H1 (cell line): Measurements from ENCODE around the gene RBP4. TPM values are rescaled to one million over a fixed set of nuclear protein-coding genes. Genes with fewer than 3 reads are reported as not detected.

ENCODE experiments used
- CTCF ChIA-PET: fragments of 300-600 bp; sonication (Branson Sonifier 250); formaldehyde crosslinking; loops from one replicate; lab custom pipeline; 2021; ENCODE audit not compliant: partially characterized antibody; lab: Charles Lee
- POLR2A ChIA-PET: fragments of 300-600 bp; sonication (Branson Sonifier 250); formaldehyde crosslinking; loops from one replicate; lab custom pipeline; 2021; ENCODE audit warnings: inconsistent platforms; ENCODE audit not compliant: partially characterized antibody; lab: Charles Lee
- DNase-seq, 2 experiments: peaks; one replicate each; pipeline versions ENCODE4 v3.0.0 to v3.0.0-alpha.2; 2010 to 2022; ENCODE audit warnings: low spot score in 2 of 2, low read depth in 1 of 2, mixed read lengths in 1 of 2
- FAIRE-seq: peaks from 2 replicates; lab custom pipeline; 2011; peaks lifted over from hg19 to GRCh38; lab: Jason Lieb, UNC
- H2AFZ ChIP-seq: 2 replicates; pipeline ENCODE4 v1.8.1; 2012; ENCODE audit warnings: low read length, inconsistent platforms
- H2AK5ac ChIP-seq: 2 replicates; pipeline ENCODE4 v1.6.1; 2013; ENCODE audit warnings: low read depth, low read length
- H2BK120ac ChIP-seq: replicated peaks from 2 replicates; pipeline ENCODE3; 2013; ENCODE audit warnings: low read depth, low read length, inconsistent platforms
- H2BK12ac ChIP-seq: 2 replicates; pipeline ENCODE4 v1.6.1; 2013; ENCODE audit warnings: low read depth, low read length
- H2BK15ac ChIP-seq: 2 replicates; pipeline ENCODE4 v1.6.1; 2013; ENCODE audit warnings: low read length
- H2BK20ac ChIP-seq: 2 replicates; pipeline ENCODE4 v1.6.1; 2013; ENCODE audit warnings: low read length
- H2BK5ac ChIP-seq: 2 replicates; pipeline ENCODE4 v1.6.1; 2013; ENCODE audit warnings: low read depth, low read length
- H3K14ac ChIP-seq: 2 replicates; pipeline ENCODE4 v1.6.1; 2013; ENCODE audit warnings: inconsistent platforms; ENCODE audit not compliant: insufficient read length
- H3K18ac ChIP-seq: 2 replicates; pipeline ENCODE4 v1.6.1; 2013; ENCODE audit warnings: low read length; ENCODE audit errors: extremely low read depth
- H3K23ac ChIP-seq: 2 replicates; pipeline ENCODE4 v1.6.1; 2013; ENCODE audit warnings: inconsistent platforms; ENCODE audit not compliant: insufficient read length
- H3K23me2 ChIP-seq: 2 replicates; pipeline ENCODE4 v1.6.1; 2013; ENCODE audit warnings: low read depth, low read length
- H3K27ac ChIP-seq: 2 replicates; pipeline ENCODE4 v1.6.1; 2011; ENCODE audit warnings: low read depth, low read length, inconsistent platforms
- H3K27me3 ChIP-seq, 4 experiments: replicated peaks in 1 of 4; 1 replicate in 1 of 4; 2 replicates in 3 of 4; pipeline versions ENCODE4 v1.6.1 to v1.8.1; 2011 to 2013; ENCODE audit warnings: low read length in 3 of 4, mild to moderate bottlenecking in 3 of 4, inconsistent platforms in 2 of 4, mixed read lengths in 2 of 4, moderate library complexity in 1 of 4; ENCODE audit not compliant: control insufficient read depth in 3 of 4, insufficient read depth in 3 of 4; ENCODE audit errors: extremely low read depth in 1 of 4
- H3K36me3 ChIP-seq, 4 experiments: 2 replicates each; pipeline versions ENCODE4 v1.6.1 to v1.8.1; 2011 to 2013; ENCODE audit warnings: mild to moderate bottlenecking in 4 of 4, low read length in 3 of 4, moderate library complexity in 2 of 4, control low read depth in 1 of 4, inconsistent platforms in 1 of 4; ENCODE audit not compliant: insufficient read depth in 4 of 4, control insufficient read depth in 2 of 4
- H3K4ac ChIP-seq: replicated peaks from 2 replicates; pipeline ENCODE3; 2013; ENCODE audit warnings: low read length, low read depth, mixed read lengths, inconsistent platforms; ENCODE audit not compliant: insufficient read length
- H3K4me1 ChIP-seq, 4 experiments: replicated peaks in 1 of 4; 1 replicate in 1 of 4; 2 replicates in 3 of 4; pipeline versions ENCODE4 v1.6.1 to v1.8.1; 2011 to 2013; ENCODE audit warnings: low read length in 3 of 4, inconsistent platforms in 2 of 4, mixed read lengths in 1 of 4; ENCODE audit not compliant: insufficient read depth in 4 of 4, control insufficient read depth in 3 of 4
- H3K4me2 ChIP-seq, 2 experiments: 2 replicates each; pipeline versions ENCODE4 v1.6.1 to v1.8.1; 2011 to 2013; ENCODE audit warnings: low read depth in 2 of 2, low read length in 2 of 2, control low read depth in 1 of 2, inconsistent platforms in 1 of 2, mild to moderate bottlenecking in 1 of 2; ENCODE audit not compliant: insufficient read depth in 1 of 2
- H3K4me3 ChIP-seq, 4 experiments: fragments of 200-600, 300-600 bp in 1 of 4; sonication (generic), shearing (Covaris generic), sonication (Bioruptor Twin) in 1 of 4; 2 replicates each; pipeline versions ENCODE4 v1.5.1 to v1.8.1; 2011 to 2016; ENCODE audit warnings: low read length in 4 of 4, low read depth in 3 of 4, control low read depth in 2 of 4, inconsistent platforms in 2 of 4, mild to moderate bottlenecking in 2 of 4, mixed read lengths in 1 of 4, moderate library complexity in 1 of 4; ENCODE audit not compliant: insufficient read depth in 2 of 4; ENCODE audit errors: extremely low read depth in 1 of 4
- H3K56ac ChIP-seq: replicated peaks from 2 replicates; pipeline ENCODE3; 2013; ENCODE audit warnings: low read depth, mild to moderate bottlenecking, mixed read lengths, low read length, inconsistent platforms; ENCODE audit not compliant: insufficient read length
- H3K79me1 ChIP-seq: 2 replicates; pipeline ENCODE4 v1.6.1; 2013; ENCODE audit warnings: low read depth, low read length, control low read depth
- H3K79me2 ChIP-seq, 2 experiments: 2 replicates each; pipeline versions ENCODE4 v1.6.1 to v1.8.1; 2012 to 2013; ENCODE audit warnings: low read length in 2 of 2, mild to moderate bottlenecking in 2 of 2, inconsistent platforms in 1 of 2; ENCODE audit not compliant: insufficient read depth in 2 of 2, control insufficient read depth in 1 of 2
- H3K9ac ChIP-seq, 4 experiments: replicated peaks in 1 of 4; 1 replicate in 1 of 4; 2 replicates in 3 of 4; pipeline versions ENCODE4 v1.6.1 to v1.8.1; 2011 to 2013; ENCODE audit warnings: low read depth in 3 of 4, low read length in 3 of 4, control low read depth in 2 of 4, mild to moderate bottlenecking in 2 of 4, moderate library complexity in 2 of 4, inconsistent platforms in 1 of 4; ENCODE audit errors: extremely low read depth in 1 of 4
- H3K9me3 ChIP-seq, 2 experiments: 2 replicates each; pipeline versions ENCODE4 v1.6.1 to v1.8.1; 2012 to 2013; ENCODE audit warnings: mild to moderate bottlenecking in 2 of 2, moderate library complexity in 2 of 2, control low read depth in 1 of 2, inconsistent platforms in 1 of 2, low read depth in 1 of 2, low read length in 1 of 2, mixed read lengths in 1 of 2; ENCODE audit not compliant: insufficient read depth in 2 of 2
- H4K20me1 ChIP-seq, 2 experiments: replicated peaks in 1 of 2; 2 replicates each; pipeline versions ENCODE3 to v1.8.1; 2011 to 2013; ENCODE audit warnings: inconsistent platforms in 2 of 2, low read length in 2 of 2, mild to moderate bottlenecking in 1 of 2; ENCODE audit not compliant: insufficient read depth in 2 of 2, control insufficient read depth in 1 of 2
- H4K5ac ChIP-seq: 2 replicates; pipeline ENCODE4 v1.6.1; 2013; ENCODE audit warnings: low read length, low read depth, mixed read lengths, inconsistent platforms; ENCODE audit not compliant: insufficient read length
- H4K8ac ChIP-seq: 2 replicates; pipeline ENCODE4 v1.8.0; 2013; ENCODE audit warnings: mild to moderate bottlenecking, moderate library complexity, low read length, inconsistent platforms; ENCODE audit not compliant: insufficient read depth; ENCODE audit errors: extremely low read depth
- H4K91ac ChIP-seq: replicated peaks from 2 replicates; pipeline ENCODE3; 2013; ENCODE audit warnings: low read length, mixed read lengths, inconsistent platforms; ENCODE audit not compliant: insufficient read length
- CHD2 ChIP-seq: IDR thresholded peaks from 2 replicates; pipeline ENCODE4 v1.6.1; 2012; ENCODE audit warnings: low read length, improper control_type of control experiment
- KDM1A ChIP-seq: fragments of 200-600, 300-600 bp; sonication (generic); IDR thresholded peaks from 2 replicates; pipeline ENCODE4 v1.7.1; 2016; ENCODE audit warnings: mild to moderate bottlenecking, low read length, borderline replicate concordance
- WGBS, 2 experiments: shearing (Covaris generic) in 1 of 2; methylation state at CpG; one replicate each; pipeline versions ENCODE4 v1.1.6 to v1.1.7; 2013 to 2015; ENCODE audit warnings: low lambda C conversion rate in 2 of 2, mixed read lengths in 2 of 2, inconsistent platforms in 1 of 2, low coverage in 1 of 2, missing lambda C conversion rate in 1 of 2; ENCODE audit not compliant: insufficient replicate concordance in 2 of 2, insufficient coverage in 1 of 2, insufficient read length in 1 of 2; ENCODE audit errors: extremely low coverage in 1 of 2, missing lambda C conversion rate in 1 of 2; 5-methylcytosine and 5-hydroxymethylcytosine counted together
- polyA plus RNA-seq, 7 experiments: library from polyadenylated mRNA; depleted of rRNA in 3 of 7; stranded (reverse) in 5 of 7; unstranded in 2 of 7; fragments of >200 nt in 5 of 7; fragments of 200-250 nt in 2 of 7; gene quantifications; 1 replicate in 5 of 7; 2 replicates in 1 of 7; 4 replicates in 1 of 7; pipeline versions ENCODE4 v1.2.1 to v1.2.3, GENCODE V29; 2011 to 2013; ENCODE audit warnings: missing spikeins in 2 of 7, mixed read lengths in 2 of 7
- total RNA-seq: library from RNA; stranded (reverse); fragmentation: NEBNext Ultra II Directional; extraction: Animal tissue kit (Norgen Biotek cat#: 25700); gene quantifications from 2 replicates; pipeline ENCODE4 v1.2.1, GENCODE V29; 2021

RBP4 gene
- total and polyA plus RNA-seq, 2 of the 8 experiments (the other 6 are each of a cell fraction or from before 2014, with no cell fraction given): 0.42 to 0.97 TPM

GRCh38 chr10:93552780-93553179, 48.3 kb downstream of the RBP4 start:
- ChIA-PET CTCF (interaction anchor here (0.6 to 8.1 kb wide), 9 partner anchors 10 to 371 kb away, joined by 3 to 78 read pairs (median 4); partner anchors contain the start of gene FFAR4), POLR2A (no interaction called here)
- Histone ChIP-seq H3K56ac (no peak overlapping the region), H3K18ac (no peak overlapping the region), H4K91ac (no peak overlapping the region), H3K27me3 (no peaks in the 10 kb centered on the region), H3K14ac (no peak overlapping the region), H2BK20ac (no peak overlapping the region), H3K79me2 (no peaks in the 10 kb centered on the region), H3K9ac (no peak overlapping the region), H3K27ac (no peak overlapping the region), H2BK15ac (no peak overlapping the region), H2AFZ (no peak overlapping the region), H3K4me1 (peaks cover 0 to 4% (median 1%) of the 10 kb centered on the region in 4 experiments; a peak in 2 of 7 replicates), H3K4ac (no peak overlapping the region), H2AK5ac (no peak overlapping the region), H3K9me3 (no peaks in the 10 kb centered on the region), H3K36me3 (no peaks in the 10 kb centered on the region), H3K4me3 (no peak overlapping the region), H4K8ac (no peak overlapping the region), H2BK12ac (no peak overlapping the region), H4K5ac (no peak overlapping the region), H3K23me2 (peaks cover 2% of the 10 kb centered on the region; the same call in 1 of the 2 replicates), H2BK120ac (no peak overlapping the region), H3K4me2 (no peak overlapping the region), H2BK5ac (no peak overlapping the region), H3K23ac (no peak overlapping the region), H4K20me1 (no peaks in the 10 kb centered on the region), H3K79me1 (no peaks in the 10 kb centered on the region)
- TF ChIP-seq CHD2: no peak
- TF ChIP-seq KDM1A: peak; percentile 42; the same call in 1 of the 2 replicates
- FAIRE-seq: no peak
- DNase-seq: no peak
- WGBS, 2 experiments: 90% methylated on average over 3 of the region's 3 CpGs; no CpG with 5 or more reads in 1 of the 2 experiments
